ENCODE data around the gene QRFP.

The QRFP gene

DNA sequence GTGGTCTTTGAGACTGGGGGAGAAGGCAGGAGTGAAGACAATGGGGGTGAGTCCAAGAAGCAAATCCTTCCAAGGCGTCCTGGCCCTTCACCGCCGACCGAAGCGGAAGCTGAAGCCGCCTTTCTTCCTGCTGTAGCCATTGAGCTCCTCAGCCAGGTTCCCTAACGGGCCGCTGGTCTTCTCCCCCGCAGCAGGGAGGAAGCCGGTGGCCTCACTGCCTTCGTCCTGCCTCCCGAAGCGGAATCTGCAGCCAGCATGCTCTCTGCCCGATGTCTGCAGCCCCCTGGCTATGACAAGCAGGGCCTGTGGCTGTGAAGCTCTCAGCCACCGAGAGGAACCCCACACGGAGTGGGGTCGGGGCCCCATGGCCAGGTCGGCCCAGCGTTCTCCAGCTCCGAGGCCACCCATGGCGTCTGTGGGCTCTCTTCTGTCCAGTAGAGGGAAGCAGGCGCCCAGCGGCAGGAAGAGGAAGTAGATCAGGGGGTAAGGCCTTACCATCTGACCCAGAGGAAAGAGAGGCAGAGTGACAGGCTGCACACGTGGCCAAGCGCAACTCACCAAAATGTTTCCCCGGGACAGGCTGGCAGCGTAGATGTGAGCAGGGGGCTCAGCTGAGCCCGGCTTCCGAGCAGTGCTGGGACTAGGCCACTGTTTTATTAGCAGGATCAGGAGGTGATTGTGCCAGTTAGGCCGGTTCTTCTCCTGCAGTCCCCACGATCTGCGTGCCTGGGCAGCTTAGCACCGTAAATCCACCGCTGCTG, 3.1 kb downstream of the QRFP start:
- in situ Hi-C loops (cut with MboI; ENCODE audit: low sequenced_read_pairs) = no loop called here

DNA sequence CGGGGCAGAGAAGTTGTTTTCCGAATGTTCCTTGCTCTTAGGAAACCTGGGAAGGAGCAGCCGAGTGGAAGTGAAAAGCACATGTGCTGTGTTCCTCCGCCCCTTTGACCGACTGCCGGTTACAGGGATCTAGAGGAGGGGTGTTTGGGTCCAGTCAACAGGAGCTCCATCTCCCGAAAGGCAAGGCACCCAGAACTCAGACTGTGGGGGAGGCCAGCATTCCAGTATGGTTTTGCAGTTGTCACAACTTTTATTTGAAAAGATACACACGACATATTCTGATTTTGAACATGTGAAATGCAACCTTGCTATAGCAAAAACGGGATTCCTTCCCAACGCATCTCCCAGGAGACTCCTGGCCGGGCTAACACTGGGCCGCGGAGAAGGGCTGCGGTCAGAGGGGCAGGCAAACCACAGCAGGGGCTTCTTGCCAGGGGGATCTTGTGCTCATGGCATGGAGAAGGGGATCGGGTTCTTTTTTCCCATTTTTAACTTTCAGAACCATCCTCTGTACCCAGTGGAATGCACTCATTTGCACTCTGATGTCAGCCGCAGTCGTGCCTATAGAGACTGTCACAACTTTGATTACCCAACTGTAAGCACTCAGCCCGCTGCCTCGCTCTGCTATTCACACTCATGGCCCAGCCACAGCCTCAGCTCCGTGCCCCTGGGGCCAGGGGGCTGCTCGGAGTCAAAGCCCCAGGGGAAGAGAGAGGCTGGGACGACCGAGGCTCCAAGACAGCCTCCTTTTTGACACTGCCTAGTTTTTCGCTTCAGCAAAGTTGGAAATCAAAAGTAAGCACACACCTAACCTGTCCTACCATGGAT, 3.9 kb downstream of the QRFP start:
- in situ Hi-C loops (cut with MboI; ENCODE audit: low sequenced_read_pairs) = no loop called here

DNA sequence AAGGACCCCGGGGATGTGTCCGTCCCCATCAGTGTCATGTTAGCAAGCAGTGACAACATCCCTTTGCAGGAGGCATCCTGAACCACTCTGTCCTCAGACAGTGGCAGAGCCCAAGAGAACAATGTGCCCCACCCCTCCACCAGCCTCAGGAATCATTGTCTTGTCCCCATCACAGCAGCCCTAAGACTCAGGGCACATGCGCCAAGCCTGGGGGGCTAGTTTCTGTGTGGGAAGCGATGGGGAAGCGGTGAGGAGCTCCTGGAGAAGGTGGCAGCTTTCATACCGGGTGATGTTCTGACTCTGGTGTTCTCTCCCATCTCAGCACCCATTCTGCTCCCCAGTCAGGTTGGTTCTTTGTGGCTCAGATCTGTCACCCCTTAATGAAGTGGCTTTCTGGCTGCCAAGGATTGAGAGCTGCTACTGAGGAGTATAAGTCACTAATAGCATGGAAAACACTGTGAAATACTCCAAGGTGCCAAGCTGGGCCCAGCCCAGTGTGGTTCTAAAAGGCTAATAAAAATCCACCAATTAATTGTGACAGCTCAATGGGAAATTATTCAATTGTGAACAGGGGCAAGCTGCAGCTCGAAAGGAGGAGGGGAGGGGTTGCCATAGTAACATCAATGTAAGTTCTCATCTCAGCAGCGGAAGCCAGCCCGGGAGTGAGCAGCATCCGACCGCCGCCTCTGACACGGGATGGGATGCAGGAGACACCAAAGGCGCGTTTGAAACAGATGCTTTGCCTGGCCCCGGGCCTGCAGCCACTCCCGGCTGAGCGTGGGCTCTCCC, 4.7 kb downstream of the QRFP start:
- in situ Hi-C loops (cut with MboI; ENCODE audit: low sequenced_read_pairs) = no loop called here

GRCh38 chr9:130890870-130891687, 5.5 kb downstream of the QRFP start:
- in situ Hi-C loops (cut with MboI; ENCODE audit: low sequenced_read_pairs) = no loop called here

GRCh38 chr9:130890124-130890523, 6.5 kb downstream of the QRFP start:
- in situ Hi-C loops (cut with MboI; ENCODE audit: low sequenced_read_pairs) = no loop called here

- in situ Hi-C loops (cut with MboI; ENCODE audit: low sequenced_read_pairs) = no loop called here
Measured at GRCh38 chr9:130888146-130888885, 8.3 kb downstream of the QRFP start.

DNA sequence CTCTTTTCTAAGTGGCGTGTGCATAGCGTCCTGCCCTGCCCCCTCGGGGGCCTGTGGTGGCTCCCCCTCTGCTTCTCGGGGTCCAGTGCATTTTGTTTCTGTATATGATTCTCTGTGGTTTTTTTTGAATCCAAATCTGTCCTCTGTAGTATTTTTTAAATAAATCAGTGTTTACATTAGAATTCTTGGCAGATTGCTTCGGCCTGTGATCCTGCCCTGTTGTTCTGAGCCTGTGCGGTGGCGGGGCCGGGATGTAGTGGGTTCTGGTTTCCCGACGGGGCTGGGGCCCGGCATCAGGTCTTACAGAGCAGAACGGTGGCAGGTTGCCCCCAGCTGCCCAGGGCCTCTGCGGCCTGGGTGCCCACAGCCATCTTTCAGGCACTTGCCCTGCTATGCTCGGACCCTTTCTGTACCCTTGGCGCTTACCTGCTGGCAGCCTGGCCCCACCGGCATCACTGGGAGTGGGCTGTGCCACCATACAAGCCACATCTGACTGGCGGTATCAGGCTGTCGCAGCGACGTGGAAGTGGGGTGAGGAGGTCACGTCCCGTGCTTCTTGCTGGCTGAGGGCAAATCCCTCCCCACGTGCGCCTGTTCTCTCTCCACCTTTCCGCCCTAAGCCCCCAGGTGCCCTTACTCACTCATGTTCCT, 9.0 kb downstream of the QRFP start:
- in situ Hi-C loops (cut with MboI; ENCODE audit: low sequenced_read_pairs) = no loop called here

- in situ Hi-C loops (cut with MboI; ENCODE audit: low sequenced_read_pairs) = no loop called here
Measured at GRCh38 chr9:130886981-130887380, 9.6 kb downstream of the QRFP start.

DNA sequence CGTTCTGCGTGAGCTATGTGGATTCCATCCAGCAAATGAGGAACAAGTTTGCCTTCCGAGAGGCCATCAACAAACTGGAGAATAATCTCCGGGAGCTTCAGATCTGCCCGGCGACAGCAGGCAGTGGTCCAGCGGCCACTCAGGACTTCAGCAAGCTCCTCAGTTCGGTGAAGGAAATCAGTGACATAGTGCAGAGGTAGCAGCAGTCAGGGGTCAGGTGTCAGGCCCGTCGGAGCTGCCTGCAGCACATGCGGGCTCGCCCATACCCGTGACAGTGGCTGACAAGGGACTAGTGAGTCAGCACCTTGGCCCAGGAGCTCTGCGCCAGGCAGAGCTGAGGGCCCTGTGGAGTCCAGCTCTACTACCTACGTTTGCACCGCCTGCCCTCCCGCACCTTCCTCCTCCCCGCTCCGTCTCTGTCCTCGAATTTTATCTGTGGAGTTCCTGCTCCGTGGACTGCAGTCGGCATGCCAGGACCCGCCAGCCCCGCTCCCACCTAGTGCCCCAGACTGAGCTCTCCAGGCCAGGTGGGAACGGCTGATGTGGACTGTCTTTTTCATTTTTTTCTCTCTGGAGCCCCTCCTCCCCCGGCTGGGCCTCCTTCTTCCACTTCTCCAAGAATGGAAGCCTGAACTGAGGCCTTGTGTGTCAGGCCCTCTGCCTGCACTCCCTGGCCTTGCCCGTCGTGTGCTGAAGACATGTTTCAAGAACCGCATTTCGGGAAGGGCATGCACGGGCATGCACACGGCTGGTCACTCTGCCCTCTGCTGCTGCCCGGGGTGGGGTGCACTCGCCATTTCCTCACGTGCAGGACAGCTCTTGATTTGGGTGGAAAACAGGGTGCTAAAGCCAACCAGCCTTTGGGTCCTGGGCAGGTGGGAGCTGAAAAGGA, 10.9 kb downstream of the QRFP start:
- in situ Hi-C loops (cut with MboI; ENCODE audit: low sequenced_read_pairs) = no loop called here

- in situ Hi-C loops (cut with MboI; ENCODE audit: low sequenced_read_pairs) = no loop called here
Measured at GRCh38 chr9:130884542-130885483, 11.8 kb downstream of the QRFP start.

DNA sequence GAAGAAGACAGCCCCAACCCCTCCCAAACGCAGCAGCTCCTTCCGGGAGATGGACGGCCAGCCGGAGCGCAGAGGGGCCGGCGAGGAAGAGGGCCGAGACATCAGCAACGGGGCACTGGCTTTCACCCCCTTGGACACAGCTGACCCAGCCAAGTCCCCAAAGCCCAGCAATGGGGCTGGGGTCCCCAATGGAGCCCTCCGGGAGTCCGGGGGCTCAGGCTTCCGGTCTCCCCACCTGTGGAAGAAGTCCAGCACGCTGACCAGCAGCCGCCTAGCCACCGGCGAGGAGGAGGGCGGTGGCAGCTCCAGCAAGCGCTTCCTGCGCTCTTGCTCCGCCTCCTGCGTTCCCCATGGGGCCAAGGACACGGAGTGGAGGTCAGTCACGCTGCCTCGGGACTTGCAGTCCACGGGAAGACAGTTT, 12.5 kb downstream of the QRFP start:
- in situ Hi-C loops (cut with MboI; ENCODE audit: low sequenced_read_pairs) = no loop called here

DNA sequence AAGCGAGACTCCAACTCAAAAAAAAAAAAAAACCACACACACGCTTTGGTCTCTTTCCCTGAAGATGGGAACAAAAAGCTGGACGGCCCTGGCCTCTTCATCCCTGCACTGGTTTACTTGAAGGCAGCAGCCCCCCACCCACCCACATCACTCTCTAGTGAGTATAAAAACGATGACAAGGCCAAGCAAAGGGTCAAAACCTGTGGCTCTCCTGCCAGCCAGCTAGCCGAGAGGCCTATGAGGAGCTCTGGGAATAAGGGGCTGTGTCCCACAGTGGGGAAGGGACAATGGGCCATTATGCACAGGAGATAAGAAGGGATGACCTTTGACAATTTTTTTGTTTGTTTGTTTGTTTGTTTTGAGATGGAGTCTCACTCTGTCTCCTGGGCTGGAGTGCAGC, 13.1 kb downstream of the QRFP start:
- in situ Hi-C loops (cut with MboI; ENCODE audit: low sequenced_read_pairs) = no loop called here

GRCh38 chr9:130882696-130883225, 13.9 kb downstream of the QRFP start:
- in situ Hi-C loops (cut with MboI; ENCODE audit: low sequenced_read_pairs) = no loop called here

DNA sequence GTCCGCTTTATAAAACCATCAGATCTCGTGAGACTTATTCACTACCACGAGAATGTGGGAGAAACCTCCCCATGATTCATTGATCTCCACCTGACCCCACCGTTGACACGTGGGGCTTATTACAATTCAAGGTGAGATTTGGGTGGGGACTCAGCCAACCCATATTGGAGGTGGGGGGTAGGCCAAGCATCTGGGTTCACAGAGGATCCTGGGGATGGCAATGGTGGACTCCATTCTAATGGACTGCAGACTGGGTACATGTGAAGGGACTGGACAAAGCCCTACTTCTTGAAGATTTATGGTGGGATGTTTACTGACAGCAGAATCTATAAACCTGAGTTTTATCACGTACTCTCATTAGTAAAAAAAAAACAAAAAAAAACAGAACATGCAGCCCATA, 15.1 kb downstream of the QRFP start:
- in situ Hi-C loops (cut with MboI; ENCODE audit: low sequenced_read_pairs) = no loop called here

- in situ Hi-C loops (cut with MboI; ENCODE audit: low sequenced_read_pairs) = no loop called here
Measured at GRCh38 chr9:130880599-130881220, 15.9 kb downstream of the QRFP start.

DNA sequence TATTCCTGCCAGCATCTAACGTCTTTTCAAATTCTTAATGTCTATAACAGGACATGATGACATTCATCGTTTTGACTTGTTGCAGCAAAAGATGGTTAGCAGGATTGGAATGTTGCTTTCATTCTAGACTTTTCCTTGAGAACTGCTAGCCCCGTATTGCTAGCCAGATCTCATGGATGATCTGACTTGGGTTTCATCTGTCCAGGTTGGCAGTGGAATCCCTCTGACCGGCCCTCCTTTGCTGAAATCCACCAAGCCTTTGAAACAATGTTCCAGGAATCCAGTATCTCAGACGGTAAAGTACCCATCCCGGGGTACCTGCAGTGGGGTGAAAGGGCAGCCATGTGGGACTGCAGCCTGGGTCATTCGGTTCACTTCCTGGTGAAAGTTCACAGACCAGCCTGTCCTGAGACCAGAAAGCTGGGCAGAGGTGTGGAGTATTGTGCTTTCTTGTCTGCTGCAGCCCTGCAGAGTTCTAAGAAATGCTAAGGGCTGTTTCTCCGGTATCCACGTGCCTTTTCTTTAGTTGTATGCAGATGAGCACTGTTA, 16.7 kb downstream of the QRFP start:
- in situ Hi-C loops (cut with MboI; ENCODE audit: low sequenced_read_pairs) = loop anchor here (10.0 kb wide), 1 partner anchor 175 kb away; no protein-coding TSS in a partner anchor
